CD4-positive, alpha-beta T cell treated with Interleukin-15 for 1 hour (primary cell): ENCODE results near the gene CPA3.

Experiments
- DNase-seq: peaks from one replicate; pipeline ENCODE4 v3.0.0-alpha.2; 2020

The CPA3 gene

DNA sequence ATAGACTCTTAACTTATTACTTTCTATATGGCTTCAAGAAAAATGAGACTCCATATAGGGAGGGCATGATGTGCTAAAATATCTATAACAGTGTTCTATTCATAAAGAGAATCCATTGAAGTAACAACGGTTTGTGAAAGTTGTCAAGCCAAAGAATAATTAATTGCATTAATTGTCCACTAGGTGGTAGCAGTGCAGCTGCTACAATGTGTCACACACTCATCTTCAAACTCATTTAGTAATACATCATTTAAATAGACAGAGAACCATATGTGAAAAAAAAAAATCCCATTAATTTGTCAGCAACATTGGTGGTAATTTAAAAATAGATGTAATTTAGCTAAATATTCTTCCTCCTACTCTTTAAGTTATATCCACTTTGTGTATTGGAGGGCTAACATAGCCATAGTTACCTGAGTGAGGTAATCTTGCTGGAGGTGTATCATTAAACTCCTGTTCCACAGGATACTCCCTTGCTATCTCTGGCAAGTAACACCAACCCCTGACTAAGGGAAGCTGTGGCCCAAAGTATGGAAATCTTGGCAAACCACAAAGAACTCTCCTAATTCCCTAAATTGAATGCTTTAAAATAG lies 3.7 kb upstream of the CPA3 start:
- no peak for DNase-seq

- DNase-seq: no peak
Observed at GRCh38 chr3:148863297-148863696, 1.8 kb upstream of the CPA3 start.

DNA sequence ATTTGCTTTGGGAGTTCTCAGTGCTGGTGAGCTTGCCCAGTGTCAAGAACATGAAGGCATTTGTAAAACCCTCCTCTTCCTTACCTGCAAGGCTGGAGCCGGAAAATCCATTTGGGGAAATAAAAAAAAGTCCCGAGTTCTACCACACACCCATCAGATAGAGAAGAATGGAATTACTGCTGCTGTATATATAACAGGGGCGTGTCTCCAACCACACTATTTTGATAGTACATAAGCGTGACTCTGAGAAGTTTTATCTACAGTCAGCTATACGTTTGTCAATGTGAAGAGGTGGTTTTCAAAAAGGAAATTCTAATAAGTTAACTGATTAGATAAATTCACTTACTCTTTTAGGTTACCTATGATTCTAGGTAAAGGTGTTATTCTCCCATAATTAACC lies 1.3 kb upstream of the CPA3 start:
- no peak for DNase-seq

DNA sequence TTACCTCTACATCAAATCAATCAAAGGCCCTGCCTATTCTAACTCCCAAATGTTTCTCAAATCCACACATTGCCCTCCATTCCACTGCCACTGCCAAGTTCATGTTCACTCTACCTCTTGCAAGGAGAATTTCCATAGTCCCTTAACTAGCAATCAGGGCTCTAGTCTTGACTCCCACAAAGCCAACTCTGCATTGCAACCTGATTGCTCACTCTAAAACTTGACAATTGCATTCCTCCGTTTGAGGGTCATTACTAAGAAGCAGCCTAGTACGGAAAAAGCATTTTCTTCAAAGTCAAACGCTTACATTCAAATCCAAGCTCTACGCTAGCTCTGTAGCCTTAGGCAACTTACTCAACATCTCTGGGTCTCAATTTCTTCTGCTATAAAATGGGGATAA lies 1.2 kb downstream of the CPA3 start:
- no peak for DNase-seq

DNA sequence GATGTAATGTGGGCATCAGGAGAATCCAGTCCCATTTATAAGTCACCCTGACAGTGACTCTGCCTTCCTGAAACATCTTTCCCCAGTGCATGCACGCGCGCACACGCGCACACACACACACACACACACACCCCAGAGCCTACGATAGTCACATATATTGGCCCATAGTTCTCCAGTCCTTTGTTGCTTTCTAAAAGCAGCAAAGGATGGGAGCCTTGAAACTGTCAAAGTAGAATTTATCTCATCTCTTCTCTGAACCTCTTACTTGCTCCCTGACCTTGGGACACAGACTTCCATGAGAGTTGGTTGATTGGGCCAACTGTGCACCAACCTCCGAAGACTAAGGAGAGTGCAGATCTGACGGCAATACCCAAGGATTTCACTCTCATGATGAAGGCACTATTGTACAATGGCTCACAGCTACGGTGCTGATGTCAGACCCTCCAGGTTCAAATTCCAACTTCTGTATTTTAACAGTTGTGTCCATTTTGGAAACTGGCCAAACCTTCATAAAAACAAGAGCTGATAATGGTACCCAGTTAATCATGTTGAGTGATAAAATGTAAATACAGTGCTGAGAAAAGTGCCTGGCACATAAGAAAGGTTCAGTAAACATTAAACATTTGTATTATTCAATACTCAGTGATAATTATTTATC lies 8.3 kb downstream of the CPA3 start:
- DNase-seq: no peak

DNA sequence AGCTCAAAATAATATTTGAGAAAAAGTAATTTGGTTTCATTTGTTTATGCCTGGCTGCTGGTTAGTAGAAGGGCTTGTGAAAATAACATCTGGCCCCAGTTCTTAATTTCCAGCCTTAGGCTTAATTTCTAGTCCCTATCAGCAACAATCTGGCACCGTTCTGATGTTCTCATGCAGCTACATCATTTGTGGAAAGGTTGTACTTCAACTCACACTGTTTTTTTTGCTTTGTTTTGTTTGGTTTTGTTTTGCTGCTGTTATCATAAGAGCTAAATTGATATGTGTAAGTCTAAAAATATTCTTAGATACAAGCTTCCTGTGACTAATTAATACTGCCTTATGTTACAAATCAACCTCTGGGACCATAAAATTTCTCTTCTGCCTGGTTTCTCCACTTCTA lies 8.9 kb downstream of the CPA3 start:
- DNase-seq: no peak

DNA sequence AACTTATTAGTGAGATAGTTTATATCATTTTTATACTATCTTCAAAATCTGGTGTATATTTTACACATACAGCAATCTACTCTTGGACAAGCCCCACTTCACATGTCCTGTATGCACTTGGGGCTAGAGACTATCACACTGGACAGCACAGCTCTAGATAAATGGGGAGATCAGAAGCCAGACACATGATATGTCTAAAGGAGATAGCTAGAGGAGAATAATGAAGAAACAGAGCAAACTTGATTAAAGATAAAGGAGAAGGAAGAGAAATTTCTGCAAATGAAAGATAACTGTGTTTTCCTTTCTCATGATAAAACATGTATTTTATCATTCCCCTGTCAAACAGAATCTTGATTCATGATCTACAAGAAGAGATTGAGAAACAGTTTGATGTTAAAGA lies 13.0 kb downstream of the CPA3 start:
- DNase-seq: no peak

- no peak for DNase-seq
Observed at GRCh38 chr3:148879256-148879655, 14.2 kb downstream of the CPA3 start.

DNA sequence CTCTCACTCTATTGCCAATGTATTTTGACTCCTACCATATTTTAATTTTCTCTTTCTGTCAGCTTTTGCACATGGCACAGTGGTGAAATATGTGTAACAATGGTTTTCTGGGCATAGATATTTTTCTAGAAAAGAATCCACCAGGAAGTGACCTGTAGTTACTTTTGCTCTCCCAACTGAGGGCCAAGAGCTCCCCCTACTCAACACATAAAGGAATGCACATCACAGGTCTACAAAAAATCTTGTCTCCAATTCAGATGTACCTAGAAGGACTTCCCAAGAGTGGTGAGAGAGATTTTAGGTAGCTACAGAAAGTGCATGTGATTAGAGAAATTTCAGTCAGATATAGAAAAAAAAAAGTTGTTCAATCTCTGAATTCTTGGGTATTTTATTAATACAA lies 15.6 kb downstream of the CPA3 start:
- DNase-seq: no peak

- no peak for DNase-seq
Observed at GRCh38 chr3:148881286-148881685, 16.2 kb downstream of the CPA3 start.

DNA sequence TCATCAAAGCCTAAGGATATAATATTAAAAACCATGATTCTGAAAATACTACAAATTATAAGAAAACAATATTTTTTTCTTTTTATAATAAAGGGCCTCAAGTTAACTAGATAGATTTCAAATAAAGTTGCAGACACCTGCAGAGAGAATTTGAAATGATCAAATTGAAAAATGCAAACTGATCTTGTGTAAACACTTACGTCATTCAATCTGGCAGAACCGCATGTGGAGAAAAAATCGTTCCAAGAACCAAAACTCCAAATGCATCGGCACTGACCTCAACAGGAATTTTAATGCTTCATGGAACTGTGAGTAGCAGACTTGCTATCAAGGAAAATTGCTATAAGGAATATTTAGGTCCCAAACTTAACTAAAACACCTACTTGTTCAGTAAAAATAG lies 17.2 kb downstream of the CPA3 start:
- no peak for DNase-seq

DNA sequence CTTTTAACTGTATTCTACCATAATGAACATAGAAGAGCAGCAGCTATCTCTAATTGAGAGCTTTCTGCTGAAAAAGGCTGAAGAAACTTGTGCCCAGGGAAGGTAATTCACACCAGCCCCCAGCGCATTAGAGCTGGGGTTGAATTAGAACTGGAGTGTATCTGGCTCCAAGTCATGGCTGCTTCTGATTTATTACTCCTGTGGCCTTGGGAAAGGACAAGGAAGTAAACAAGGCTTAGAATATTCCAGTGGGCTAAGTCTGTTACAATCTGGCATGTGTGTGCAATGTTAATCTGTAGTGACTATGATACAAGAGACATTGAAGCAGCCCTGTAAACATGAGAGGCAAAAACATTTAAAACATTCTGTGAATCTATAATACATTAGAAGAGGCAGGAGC lies 18.1 kb downstream of the CPA3 start:
- DNase-seq: no peak

GRCh38 chr3:148884261-148884660 lies 19.2 kb downstream of the CPA3 start:
- DNase-seq: no peak

DNA sequence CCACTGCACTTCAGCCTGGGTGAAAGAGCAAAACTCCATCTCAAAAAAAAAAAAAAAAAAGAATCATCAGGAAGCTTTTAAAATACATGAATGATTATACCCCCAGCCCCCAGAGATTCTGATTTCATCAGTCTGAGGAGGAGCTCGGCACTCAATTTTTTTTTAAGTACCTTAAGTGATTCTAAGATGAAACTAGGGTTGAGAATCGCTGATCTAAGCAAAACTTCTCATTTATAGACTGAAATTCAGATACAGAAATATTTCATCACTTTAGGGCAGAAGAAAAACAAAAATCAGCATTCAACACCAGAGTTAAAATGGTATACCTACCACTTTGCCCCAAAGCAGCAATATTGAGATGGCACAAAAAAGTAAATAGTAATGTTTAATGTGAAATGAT lies 24.7 kb downstream of the CPA3 start:
- DNase-seq: no peak

DNA sequence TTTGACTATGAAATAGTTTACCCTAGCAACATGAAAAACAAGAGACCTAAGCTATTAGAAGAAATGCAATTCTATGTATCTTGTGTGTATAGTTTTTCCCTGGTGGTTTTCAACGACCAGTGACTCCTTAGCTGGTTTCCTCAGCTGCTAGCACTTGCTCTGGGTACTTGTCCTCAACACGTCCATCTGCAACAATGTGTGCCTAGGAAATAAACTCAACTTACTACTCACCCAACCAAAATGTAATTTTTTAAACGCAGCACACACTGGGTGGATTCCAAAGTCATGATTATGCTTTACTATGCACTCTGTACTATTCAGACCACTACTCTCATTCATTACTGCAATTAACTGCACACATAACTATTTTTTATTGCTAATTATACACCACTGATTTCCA lies 31.0 kb downstream of the CPA3 start:
- DNase-seq: no peak

- DNase-seq: no peak
Observed at GRCh38 chr3:148901987-148902791, 37.1 kb downstream of the CPA3 start.

DNA sequence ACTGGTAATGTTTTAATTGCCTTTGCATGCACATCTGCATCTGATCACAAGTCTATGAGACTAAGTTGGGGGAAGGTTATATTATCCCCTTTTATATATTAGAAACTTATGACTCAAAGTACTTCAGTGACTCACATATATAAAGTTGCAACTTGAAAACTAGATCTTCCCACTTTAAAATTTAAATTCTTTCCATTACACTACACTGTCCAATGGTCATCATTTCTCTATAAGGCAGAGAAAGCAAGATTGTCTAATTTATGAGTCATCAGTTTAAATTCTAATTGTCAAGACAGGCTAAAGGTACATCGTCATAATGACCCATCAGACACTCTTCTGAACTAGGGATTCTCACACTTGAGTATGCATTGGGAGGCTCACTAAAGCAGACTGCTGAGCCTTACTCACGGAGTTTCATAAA lies 37.9 kb downstream of the CPA3 start:
- DNase-seq: no peak

DNA sequence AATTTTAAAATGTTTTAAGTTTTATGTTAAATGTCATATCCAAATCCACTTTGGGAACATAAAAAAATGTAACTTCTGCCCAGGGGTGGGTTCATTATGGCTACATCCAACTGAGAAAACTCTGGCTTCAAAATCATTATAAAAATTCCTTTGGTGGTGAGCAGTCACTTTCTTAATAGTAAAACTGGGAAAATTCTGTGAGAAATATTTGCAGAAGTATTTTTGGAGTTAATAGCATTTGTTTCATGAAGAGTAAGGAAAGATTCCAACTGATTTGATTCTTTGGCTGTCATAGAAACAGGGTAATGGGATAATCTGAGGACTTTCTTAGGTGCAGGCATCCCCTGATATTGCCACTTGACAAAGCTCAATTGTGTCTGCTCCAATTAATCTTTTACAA lies 38.8 kb downstream of the CPA3 start:
- no peak for DNase-seq

- no peak for DNase-seq
Observed at GRCh38 chr3:148906667-148907066, 41.6 kb downstream of the CPA3 start.

DNA sequence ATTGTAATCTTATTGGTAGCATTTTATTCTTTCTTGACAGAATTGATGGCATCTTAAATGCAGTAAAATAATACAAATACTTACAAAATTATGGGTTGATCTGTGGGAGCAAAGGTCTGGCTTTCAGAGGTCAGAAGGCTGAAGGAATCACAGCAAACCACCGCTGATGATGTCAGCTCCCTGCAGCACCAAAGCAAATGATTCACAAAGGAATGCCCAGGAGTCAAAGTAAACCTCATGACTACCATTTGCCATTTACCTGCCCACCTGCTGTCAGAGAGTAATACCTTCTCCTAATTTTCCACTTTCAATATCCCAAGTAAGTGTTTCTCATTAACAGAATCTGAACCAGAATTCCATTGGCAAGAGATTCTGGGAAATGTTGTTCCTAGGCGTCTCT lies 46.1 kb downstream of the CPA3 start:
- DNase-seq: no peak

- no peak for DNase-seq
Observed at GRCh38 chr3:148911592-148911991, 46.5 kb downstream of the CPA3 start.

- DNase-seq: no peak
Observed at GRCh38 chr3:148914936-148915690, 50.0 kb downstream of the CPA3 start.

GRCh38 chr3:148916132-148916531 lies 51.0 kb downstream of the CPA3 start:
- no peak for DNase-seq

- DNase-seq: no peak
Observed at GRCh38 chr3:148922467-148922866, 57.4 kb downstream of the CPA3 start.
